ENCODE data around the gene ZC3H7B.

DNA sequence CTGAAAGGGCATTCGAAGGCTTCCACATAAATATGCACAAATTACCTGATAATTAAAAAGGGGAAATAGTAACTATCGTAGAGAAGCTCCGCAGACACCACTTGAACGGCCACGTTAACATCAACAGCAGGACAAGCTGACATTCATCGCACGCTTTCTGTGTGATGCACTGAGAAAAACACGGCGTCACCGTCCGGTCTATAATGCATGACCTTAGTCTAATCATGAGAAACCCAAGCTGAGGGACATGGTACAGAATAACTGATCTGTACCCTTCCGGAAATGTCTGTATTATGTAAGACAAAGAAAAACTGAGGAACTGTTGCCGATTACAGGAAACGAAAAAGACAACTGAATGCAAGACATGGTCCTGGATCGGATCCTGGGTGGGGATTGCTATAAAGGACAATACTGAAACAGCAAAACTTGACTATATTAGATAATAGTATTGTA is 14.7 kb upstream of the ZC3H7B start:
- TF ChIP-seq, protein P1, sequence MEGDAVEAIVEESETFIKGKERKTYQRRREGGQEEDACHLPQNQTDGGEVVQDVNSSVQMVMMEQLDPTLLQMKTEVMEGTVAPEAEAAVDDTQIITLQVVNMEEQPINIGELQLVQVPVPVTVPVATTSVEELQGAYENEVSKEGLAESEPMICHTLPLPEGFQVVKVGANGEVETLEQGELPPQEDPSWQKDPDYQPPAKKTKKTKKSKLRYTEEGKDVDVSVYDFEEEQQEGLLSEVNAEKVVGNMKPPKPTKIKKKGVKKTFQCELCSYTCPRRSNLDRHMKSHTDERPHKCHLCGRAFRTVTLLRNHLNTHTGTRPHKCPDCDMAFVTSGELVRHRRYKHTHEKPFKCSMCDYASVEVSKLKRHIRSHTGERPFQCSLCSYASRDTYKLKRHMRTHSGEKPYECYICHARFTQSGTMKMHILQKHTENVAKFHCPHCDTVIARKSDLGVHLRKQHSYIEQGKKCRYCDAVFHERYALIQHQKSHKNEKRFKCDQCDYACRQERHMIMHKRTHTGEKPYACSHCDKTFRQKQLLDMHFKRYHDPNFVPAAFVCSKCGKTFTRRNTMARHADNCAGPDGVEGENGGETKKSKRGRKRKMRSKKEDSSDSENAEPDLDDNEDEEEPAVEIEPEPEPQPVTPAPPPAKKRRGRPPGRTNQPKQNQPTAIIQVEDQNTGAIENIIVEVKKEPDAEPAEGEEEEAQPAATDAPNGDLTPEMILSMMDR (IDR thresholded peaks at IDR 0.05; ENCODE audit: insufficient read depth, low read length): no peak
- TF ChIP-seq POLR2AphosphoS5 (IDR thresholded peaks at IDR 0.05; ENCODE audit: low read depth) (peak; percentile 76; the same call in 1 of the 2 replicates), SPI1 (IDR thresholded peaks at IDR 0.05; ENCODE audit: borderline replicate concordance, low read depth) (peak; percentile 63; the same call in 1 of the 2 replicates), GABPA (IDR thresholded peaks at IDR 0.05; ENCODE audit: low read depth) (0 out of 2 replicates have a peak, but pooled peaks have one; percentile 19)
- TF ChIP-seq, protein P2, sequence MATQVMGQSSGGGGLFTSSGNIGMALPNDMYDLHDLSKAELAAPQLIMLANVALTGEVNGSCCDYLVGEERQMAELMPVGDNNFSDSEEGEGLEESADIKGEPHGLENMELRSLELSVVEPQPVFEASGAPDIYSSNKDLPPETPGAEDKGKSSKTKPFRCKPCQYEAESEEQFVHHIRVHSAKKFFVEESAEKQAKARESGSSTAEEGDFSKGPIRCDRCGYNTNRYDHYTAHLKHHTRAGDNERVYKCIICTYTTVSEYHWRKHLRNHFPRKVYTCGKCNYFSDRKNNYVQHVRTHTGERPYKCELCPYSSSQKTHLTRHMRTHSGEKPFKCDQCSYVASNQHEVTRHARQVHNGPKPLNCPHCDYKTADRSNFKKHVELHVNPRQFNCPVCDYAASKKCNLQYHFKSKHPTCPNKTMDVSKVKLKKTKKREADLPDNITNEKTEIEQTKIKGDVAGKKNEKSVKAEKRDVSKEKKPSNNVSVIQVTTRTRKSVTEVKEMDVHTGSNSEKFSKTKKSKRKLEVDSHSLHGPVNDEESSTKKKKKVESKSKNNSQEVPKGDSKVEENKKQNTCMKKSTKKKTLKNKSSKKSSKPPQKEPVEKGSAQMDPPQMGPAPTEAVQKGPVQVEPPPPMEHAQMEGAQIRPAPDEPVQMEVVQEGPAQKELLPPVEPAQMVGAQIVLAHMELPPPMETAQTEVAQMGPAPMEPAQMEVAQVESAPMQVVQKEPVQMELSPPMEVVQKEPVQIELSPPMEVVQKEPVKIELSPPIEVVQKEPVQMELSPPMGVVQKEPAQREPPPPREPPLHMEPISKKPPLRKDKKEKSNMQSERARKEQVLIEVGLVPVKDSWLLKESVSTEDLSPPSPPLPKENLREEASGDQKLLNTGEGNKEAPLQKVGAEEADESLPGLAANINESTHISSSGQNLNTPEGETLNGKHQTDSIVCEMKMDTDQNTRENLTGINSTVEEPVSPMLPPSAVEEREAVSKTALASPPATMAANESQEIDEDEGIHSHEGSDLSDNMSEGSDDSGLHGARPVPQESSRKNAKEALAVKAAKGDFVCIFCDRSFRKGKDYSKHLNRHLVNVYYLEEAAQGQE (IDR thresholded peaks at IDR 0.05; ENCODE audit: insufficient replicate concordance, low read depth): no peak
